HepG2 (cell line): ENCODE results near the gene CD209. TPM values are rescaled to one million over a fixed set of nuclear protein-coding genes. Genes with fewer than 3 reads are reported as not detected.

ENCODE experiments used
- ATAC-seq: fragments of 200-7000 bp; cut with Tn5 transposase; 3 replicates; pipeline ENCODE4 v1.9.1; 2020; ENCODE audit warnings: mild to moderate bottlenecking, moderate library complexity
- BruUV-seq: library from RNA; stranded (reverse); fragments of 400-500 nt; replicated peaks from 2 replicates; lab custom pipeline; 2021; lab: Mats Ljungman, UMichigan
- CTCF ChIA-PET: fragments of 300-600 bp; formaldehyde crosslinking; extraction: SDS; loops from one replicate; lab custom pipeline; 2021; ENCODE audit warnings: low total read pairs, inconsistent platforms, low intra/inter-chr PET ratio; lab: Yijun Ruan, JAX
- POLR2A ChIA-PET: fragments of 350-600 bp; sonication (Branson Sonifier 250); formaldehyde crosslinking; loops from one replicate; lab custom pipeline; 2020; ENCODE audit warnings: antibody characterized with exemption, inconsistent platforms; lab: Yijun Ruan, JAX
- DNase-seq: peaks from one replicate; pipeline ENCODE4 v3.0.0-alpha.2; 2015; ENCODE audit warnings: low spot score
- FAIRE-seq: peaks from 3 replicates; lab custom pipeline; 2011; peaks lifted over from hg19 to GRCh38; lab: Jason Lieb, UNC
- H2AFZ ChIP-seq: one replicate; pipeline ENCODE4 v1.6.1; 2011; ENCODE audit warnings: low read length, inconsistent platforms
- H3K27ac ChIP-seq: fragments of 300-600 bp; 3 replicates; pipeline ENCODE4 v1.8.0; 2011; ENCODE audit warnings: mixed run types, mild to moderate bottlenecking, mixed read lengths, low read length, inconsistent platforms; ENCODE audit not compliant: insufficient read depth; ENCODE audit errors: extremely low read length
- H3K27me3 ChIP-seq, 2 experiments: fragments of 200-600 bp in 1 of 2; 2 replicates in 1 of 2; 3 replicates in 1 of 2; pipeline versions ENCODE4 v1.6.0 to v1.8.0; 2011; ENCODE audit warnings: low read length in 2 of 2, mild to moderate bottlenecking in 2 of 2, moderate library complexity in 2 of 2, inconsistent platforms in 1 of 2; ENCODE audit not compliant: insufficient read depth in 2 of 2, control insufficient read depth in 1 of 2
- H3K36me3 ChIP-seq, 2 experiments: fragments of 200-600 bp in 1 of 2; replicated peaks in 1 of 2; 2 replicates in 1 of 2; 3 replicates in 1 of 2; pipeline versions ENCODE4 v1.5.1 to v1.8.0; 2011; ENCODE audit warnings: low read length in 2 of 2, inconsistent platforms in 1 of 2; ENCODE audit not compliant: insufficient read depth in 2 of 2, control insufficient read depth in 1 of 2
- H3K4me1 ChIP-seq: 2 replicates; pipeline ENCODE4 v1.5.1; 2012; ENCODE audit warnings: low read length, inconsistent platforms; ENCODE audit not compliant: insufficient read depth
- H3K4me2 ChIP-seq: 2 replicates; pipeline ENCODE4 v1.6.0; 2011; ENCODE audit warnings: low read depth, low read length, inconsistent platforms
- H3K4me3 ChIP-seq, 3 experiments: fragments of 200-600 bp in 1 of 3; sonication (generic), shearing (Covaris generic) in 1 of 3; replicated peaks in 1 of 3; 2 replicates each; pipeline ENCODE4 v1.5.1; 2011 to 2016; ENCODE audit warnings: low read length in 3 of 3, inconsistent platforms in 2 of 3, low read depth in 2 of 3, mild to moderate bottlenecking in 2 of 3, control low read depth in 1 of 3, mixed read lengths in 1 of 3; ENCODE audit not compliant: insufficient read depth in 1 of 3
- H3K79me2 ChIP-seq: one replicate; pipeline ENCODE4 v1.6.1; 2011; ENCODE audit warnings: low read length, inconsistent platforms; ENCODE audit not compliant: insufficient read depth
- H3K9ac ChIP-seq: 2 replicates; pipeline ENCODE4 v1.6.0; 2011; ENCODE audit warnings: mild to moderate bottlenecking, low read depth, low read length, inconsistent platforms; ENCODE audit not compliant: insufficient read depth
- H3K9me3 ChIP-seq: 2 replicates; pipeline ENCODE4 v1.5.1; 2012; ENCODE audit warnings: mild to moderate bottlenecking, low read length
- H4K20me1 ChIP-seq: 2 replicates; pipeline ENCODE4 v1.6.0; 2011; ENCODE audit warnings: inconsistent platforms, mild to moderate bottlenecking, low read length, moderate library complexity; ENCODE audit not compliant: insufficient read depth
- CBFB ChIP-seq: sonication (generic); formaldehyde crosslinking; IDR thresholded peaks from 2 replicates; pipeline ENCODE4 v1.4.0; 2020; ENCODE audit warnings: missing genetic modification reagents
- KDM6A ChIP-seq: IDR thresholded peaks from 2 replicates; pipeline ENCODE4 v1.6.1; 2016; ENCODE audit warnings: low read depth
- NFATC3 ChIP-seq: sonication (generic); formaldehyde crosslinking; IDR thresholded peaks from 2 replicates; pipeline ENCODE4 v1.5.1; 2020; ENCODE audit warnings: mild to moderate bottlenecking, missing genetic modification reagents
- NFYC ChIP-seq: IDR thresholded peaks from 2 replicates; pipeline ENCODE4 v1.6.1; 2016; ENCODE audit warnings: missing genetic modification reagents, missing compliant biosample characterization
- SETDB1 ChIP-seq: sonication (generic); formaldehyde crosslinking; IDR thresholded peaks from 2 replicates; pipeline ENCODE4 v1.5.1; 2020; ENCODE audit warnings: missing genetic modification reagents, mild to moderate bottlenecking, borderline replicate concordance
- SIX1 ChIP-seq: sonication (generic); formaldehyde crosslinking; IDR thresholded peaks from 2 replicates; pipeline ENCODE4 v1.4.0; 2020; ENCODE audit warnings: missing genetic modification reagents, borderline replicate concordance
- SMARCE1 ChIP-seq: fragments of 450-650 bp; IDR thresholded peaks from 2 replicates; pipeline ENCODE4 v1.6.1; 2017; ENCODE audit warnings: borderline replicate concordance
- TRIM24 ChIP-seq: sonication (generic); formaldehyde crosslinking; IDR thresholded peaks from 2 replicates; pipeline ENCODE4 v1.8.0; 2022; ENCODE audit warnings: mild to moderate bottlenecking, missing genetic modification reagents
- ZBTB42 ChIP-seq: sonication (generic); formaldehyde crosslinking; IDR thresholded peaks from 2 replicates; pipeline ENCODE4 v1.5.0; 2020; ENCODE audit warnings: mild to moderate bottlenecking, missing genetic modification reagents
- ZIK1 ChIP-seq: sonication (generic); formaldehyde crosslinking; IDR thresholded peaks from 2 replicates; pipeline ENCODE4 v1.5.0; 2020; ENCODE audit warnings: mild to moderate bottlenecking, low read depth, missing genetic modification reagents, borderline replicate concordance
- ZNF224 ChIP-seq: sonication (generic); formaldehyde crosslinking; IDR thresholded peaks from 2 replicates; pipeline ENCODE4 v1.5.0; 2020; ENCODE audit warnings: mild to moderate bottlenecking, missing genetic modification reagents
- ZNF598 ChIP-seq: sonication (generic); formaldehyde crosslinking; IDR thresholded peaks from 2 replicates; pipeline ENCODE4 v1.5.1; 2020; ENCODE audit warnings: mild to moderate bottlenecking, missing genetic modification reagents, borderline replicate concordance
- ZNF609 ChIP-seq: sonication (generic); formaldehyde crosslinking; IDR thresholded peaks from 2 replicates; pipeline ENCODE4 v1.4.0; 2020; ENCODE audit warnings: mild to moderate bottlenecking, missing genetic modification reagents, borderline replicate concordance
- ZNF773 ChIP-seq: sonication (generic); formaldehyde crosslinking; IDR thresholded peaks from 2 replicates; pipeline ENCODE4 v1.4.0; 2020; ENCODE audit warnings: missing genetic modification reagents, borderline replicate concordance
- WGBS: methylation state at CpG from one replicate; pipeline ENCODE4 v1.1.6; 2017; ENCODE audit warnings: low lambda C conversion rate; 5-methylcytosine and 5-hydroxymethylcytosine counted together
- in situ Hi-C: cut with HindIII; loops from 2 replicates; pipeline ENCODE4 v1.10.0; 2017; ENCODE audit warnings: low pct_unique_long_range_greater_than_20kb; ENCODE audit not compliant: extremely low pct_ligation_motif_present
- intact Hi-C: fragments of 100-400 bp; cut with micrococcal nuclease; formaldehyde crosslinking; loops from one replicate; pipeline ENCODE4 v1.10.0; 2022; ENCODE audit not compliant: unreplicated experiment
- polyA plus RNA-seq, 8 experiments: library from polyadenylated mRNA; depleted of rRNA in 3 of 8; stranded (reverse) in 7 of 8; unstranded in 1 of 8; fragments of >200 nt; fragmentation: Illumina TruSeq in 4 of 8; extraction: Trizol in 4 of 8; gene quantifications; 2 replicates each; pipeline versions ENCODE4 v1.2.1 to v1.2.3, GENCODE V29; 2011 to 2016; ENCODE audit warnings: low read depth in 4 of 8, missing spikeins in 1 of 8, mixed read lengths in 1 of 8; ENCODE audit not compliant: insufficient read depth in 1 of 8
- total RNA-seq, 5 experiments: library from RNA; depleted of rRNA; stranded (reverse); fragments of >200 nt; fragmentation: Illumina TruSeq; extraction: Trizol; gene quantifications; 2 replicates each; pipeline ENCODE4 v1.2.3, GENCODE V29; 2016; ENCODE audit warnings: low read depth in 1 of 5

CD209 gene
- total and polyA plus RNA-seq, 2 of the 13 experiments (the other 11 are each of a cell fraction or from before 2014, with no cell fraction given): not detected

DNA sequence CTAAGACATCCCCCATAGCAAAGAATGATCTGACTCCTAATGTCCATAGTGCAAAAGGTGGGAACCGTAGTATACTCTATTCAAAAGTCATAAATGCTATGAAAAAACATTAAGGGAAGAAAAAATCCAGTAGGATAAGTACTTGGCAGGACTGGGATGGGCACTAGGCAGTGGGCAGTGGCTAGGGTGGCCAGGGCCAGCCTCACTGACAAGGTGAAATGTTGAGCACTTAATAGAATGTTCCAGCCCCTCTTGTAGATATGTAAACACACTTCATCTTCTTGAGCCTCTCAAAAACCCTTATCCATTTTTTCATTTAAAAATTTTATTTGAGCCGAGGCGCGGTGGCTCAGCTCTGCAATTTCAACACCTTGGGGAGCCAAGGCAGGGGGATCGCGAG, 14.0 kb downstream of the CD209 start (continued):
- TF ChIP-seq ZNF224 (CRISPR knock-in tag) (no peak), ZNF609 (CRISPR knock-in tag) (no peak), ZBTB42 (no peak), CBFB (CRISPR knock-in tag) (no peak)

- no peak for FAIRE-seq
- no peak within 1 kb of the TSS for H2AFZ ChIP-seq
- no peak for DNase-seq
- H3K4me2 ChIP-seq: no peak within 1 kb of the TSS
- peaks cover 1 to 31% of the 10 kb centered on the region in 2 experiments; a peak in 3 of 5 replicates for H3K27me3 ChIP-seq
- H3K9me3 ChIP-seq: no peaks in the 10 kb centered on the region
- in situ Hi-C loops: no loop called here
- H3K27ac ChIP-seq: no peak within 1 kb of the TSS
- WGBS: 33% methylated on average over 9 of the region's 9 CpGs
- 0 out of 2 replicates have a peak, but pooled peaks cover under 1% of the 10 kb centered on the region for H3K4me1 ChIP-seq
- no peaks in the 10 kb centered on the region for H3K36me3 ChIP-seq
- CTCF ChIA-PET: no interaction called here
- no peak within 1 kb of the TSS for H3K9ac ChIP-seq
- intact Hi-C loops: no loop called here
- H4K20me1 ChIP-seq: no peaks in the 10 kb centered on the region
- no peak within 1 kb of the TSS for H3K4me3 ChIP-seq
- BruUV-seq: no TSS peak
- H3K79me2 ChIP-seq: no peaks in the 10 kb centered on the region
- ATAC-seq: no peak
- POLR2A ChIA-PET: no interaction called here
- TF ChIP-seq ZNF773 (CRISPR knock-in tag): no peak
- TF ChIP-seq KDM6A (CRISPR knock-in tag): no peak
- TF ChIP-seq SETDB1 (CRISPR knock-in tag): no peak
- no peak for TF ChIP-seq SIX1 (CRISPR knock-in tag)
- no peak for TF ChIP-seq TRIM24 (CRISPR knock-in tag)
- TF ChIP-seq NFYC (CRISPR knock-in tag): no peak
- no peak for TF ChIP-seq ZNF598 (CRISPR knock-in tag)
- TF ChIP-seq NFATC3 (CRISPR knock-in tag): no peak
- no peak for TF ChIP-seq SMARCE1
- no peak for TF ChIP-seq ZIK1 (CRISPR knock-in tag)
These were observed 15.3 kb downstream of the CD209 start, which contains the start of gene CLEC4G for GRCh38 chr19:7732045-7732444. Gene CLEC4G (minus strand): TSS chr19:7732110. CDS start chr19:7732102, 8 bp downstream.
